Activated CD4-positive, alpha-beta T cell treated with anti-CD3 and anti-CD28 coated beads, Interleukin-2, amount 10 ng/mL, durations not matched to agents 24 days and 14 days (primary cell): ENCODE results near the gene DVL1. TPM values are rescaled to one million over a fixed set of nuclear protein-coding genes. Genes with fewer than 3 reads are reported as not detected.

Source experiments
- DNase-seq: peaks from one replicate; pipeline ENCODE4 v3.0.0; 2022
- H3K27ac Mint-ChIP-seq: one replicate; pipeline ENCODE4 v1.8.0; 2022; ENCODE audit warnings: mild to moderate bottlenecking, mixed read lengths
- H3K27me3 Mint-ChIP-seq: one replicate; pipeline ENCODE4 v1.8.0; 2022; ENCODE audit warnings: mixed read lengths
- H3K36me3 Mint-ChIP-seq: one replicate; pipeline ENCODE4 v1.8.0; 2022; ENCODE audit warnings: low read depth, mild to moderate bottlenecking, mixed read lengths
- H3K4me1 Mint-ChIP-seq: one replicate; pipeline ENCODE4 v1.8.0; 2021; ENCODE audit warnings: mixed read lengths
- H3K4me3 Mint-ChIP-seq: one replicate; pipeline ENCODE4 v1.8.0; 2022; ENCODE audit warnings: mild to moderate bottlenecking, moderate library complexity, mixed read lengths
- H3K9me3 Mint-ChIP-seq: one replicate; pipeline ENCODE4 v1.8.0; 2021; ENCODE audit warnings: mixed read lengths
- intact Hi-C: fragments of 100-400 bp; cut with micrococcal nuclease; formaldehyde crosslinking; loops from one replicate; pipeline ENCODE4 v1.15.1; 2023
- total RNA-seq: library from RNA; stranded (reverse); gene quantifications from 2 replicates; pipeline ENCODE4 v1.2.3, GENCODE V29; 2022

DVL1 gene
- total RNA-seq, 1 donor from 2014 or later, result 65.9 TPM

- no peak for DNase-seq
- intact Hi-C loops, result no loop called here
- Mint-ChIP-seq H3K36me3 (peaks cover 2% of the 10 kb centered on the region), H3K27me3 (peaks cover 31% of the 10 kb centered on the region), H3K9me3 (no peaks in the 10 kb centered on the region), H3K4me1 (peaks cover 15% of the 10 kb centered on the region), H3K4me3 (no peak overlapping the region), H3K27ac (no peak overlapping the region)
Measured at GRCh38 chr1:1356796-1357401, 7.7 kb upstream of the DVL1 start.

GRCh38 chr1:1356166-1356795 lies 7.1 kb upstream of the DVL1 start:
- intact Hi-C loops, result no loop called here
- H3K4me3 Mint-ChIP-seq, result no peak overlapping the region
- peaks cover 2% of the 10 kb centered on the region for H3K36me3 Mint-ChIP-seq
- no peak overlapping the region for H3K27ac Mint-ChIP-seq
- no peak for DNase-seq
- peaks cover 14% of the 10 kb centered on the region for H3K4me1 Mint-ChIP-seq
- H3K27me3 Mint-ChIP-seq, result peaks cover 30% of the 10 kb centered on the region
- H3K9me3 Mint-ChIP-seq, result no peaks in the 10 kb centered on the region

GRCh38 chr1:1355416-1355815 lies 6.2 kb upstream of the DVL1 start:
- H3K27me3 Mint-ChIP-seq, result peaks cover 26% of the 10 kb centered on the region
- H3K9me3 Mint-ChIP-seq, result no peaks in the 10 kb centered on the region
- intact Hi-C loops, result no loop called here
- no peak for DNase-seq
- H3K4me1 Mint-ChIP-seq, result peaks cover 14% of the 10 kb centered on the region
- H3K4me3 Mint-ChIP-seq, result no peak overlapping the region
- peaks cover 2% of the 10 kb centered on the region for H3K36me3 Mint-ChIP-seq
- H3K27ac Mint-ChIP-seq, result no peak overlapping the region

- Mint-ChIP-seq H3K36me3 (peaks cover 2% of the 10 kb centered on the region), H3K9me3 (no peaks in the 10 kb centered on the region), H3K4me1 (peaks cover 14% of the 10 kb centered on the region), H3K27ac (no peak overlapping the region), H3K27me3 (peaks cover 26% of the 10 kb centered on the region), H3K4me3 (no peak overlapping the region)
- no peak for DNase-seq
- intact Hi-C loops, result no loop called here
Measured at GRCh38 chr1:1354271-1355247, 5.3 kb upstream of the DVL1 start.

- intact Hi-C loops, result no loop called here
- Mint-ChIP-seq H3K36me3 (peaks cover 2% of the 10 kb centered on the region), H3K27me3 (peaks cover 26% of the 10 kb centered on the region), H3K9me3 (no peaks in the 10 kb centered on the region), H3K4me1 (peaks cover 8% of the 10 kb centered on the region), H3K27ac (no peak overlapping the region), H3K4me3 (no peak overlapping the region)
- DNase-seq, result no peak
Measured at GRCh38 chr1:1353389-1354151, 4.4 kb upstream of the DVL1 start.

- H3K4me3 Mint-ChIP-seq, result no peak overlapping the region
Measured at GRCh38 chr1:1352786-1353388, 3.7 kb upstream of the DVL1 start.

GRCh38 chr1:1351511-1352427 lies 2.6 kb upstream of the DVL1 start:
- Mint-ChIP-seq H3K27ac (peak overlapping the region; percentile 73), H3K36me3 (peaks cover 2% of the 10 kb centered on the region), H3K27me3 (peaks cover 20% of the 10 kb centered on the region), H3K9me3 (no peaks in the 10 kb centered on the region), H3K4me3 (peak overlapping the region; percentile 80), H3K4me1 (peaks cover 16% of the 10 kb centered on the region)
- DNase-seq, result no peak
- intact Hi-C loops, result no loop called here

More at GRCh38 chr1:1352786-1353388, 3.7 kb upstream of the DVL1 start:
- H3K9me3 Mint-ChIP-seq, result no peaks in the 10 kb centered on the region
- H3K36me3 Mint-ChIP-seq, result peaks cover 2% of the 10 kb centered on the region
- no peak for DNase-seq
- intact Hi-C loops, result no loop called here
- peaks cover 6% of the 10 kb centered on the region for H3K4me1 Mint-ChIP-seq
- H3K27ac Mint-ChIP-seq, result no peak overlapping the region
- H3K27me3 Mint-ChIP-seq, result peaks cover 25% of the 10 kb centered on the region

GRCh38 chr1:1348420-1349255 lies 580 bp downstream of the DVL1 start:
- Mint-ChIP-seq H3K36me3 (peaks cover 2% of the 10 kb centered on the region), H3K4me3 (peak overlapping the region; percentile 81), H3K4me1 (peaks cover 17% of the 10 kb centered on the region), H3K27me3 (peaks cover 14% of the 10 kb centered on the region), H3K27ac (no peak overlapping the region), H3K9me3 (no peaks in the 10 kb centered on the region)
- no peak for DNase-seq
- intact Hi-C loops, result loop anchor here (2.0 kb wide), 3 partner anchors 24 to 50 kb away; partner anchors contain the start of genes AURKAIP1, CCNL2, CPTP and INTS11

GRCh38 chr1:1347663-1348419 lies 1.4 kb downstream of the DVL1 start:
- Mint-ChIP-seq H3K27ac (peak overlapping the region; percentile 58), H3K27me3 (peaks cover 9% of the 10 kb centered on the region), H3K36me3 (peaks cover 2% of the 10 kb centered on the region), H3K9me3 (no peaks in the 10 kb centered on the region), H3K4me3 (peak overlapping the region; percentile 81), H3K4me1 (peaks cover 17% of the 10 kb centered on the region)
- intact Hi-C loops, result loop anchor here (2.0 kb wide), 3 partner anchors 23 to 51 kb away; partner anchors contain the start of genes AURKAIP1, CCNL2, CPTP and INTS11
- DNase-seq, result no peak

GRCh38 chr1:1347026-1347595 lies 2.1 kb downstream of the DVL1 start:
- no peaks in the 10 kb centered on the region for H3K9me3 Mint-ChIP-seq
- no peaks in the 10 kb centered on the region for H3K36me3 Mint-ChIP-seq
- intact Hi-C loops, result no loop called here
- H3K27ac Mint-ChIP-seq, result peak overlapping the region; percentile 51
- peaks cover 1% of the 10 kb centered on the region for H3K27me3 Mint-ChIP-seq
- DNase-seq, result no peak
- H3K4me1 Mint-ChIP-seq, result peaks cover 12% of the 10 kb centered on the region
- H3K4me3 Mint-ChIP-seq, result peak overlapping the region; percentile 81

- intact Hi-C loops, result no loop called here
- peak overlapping the region; percentile 81 for H3K4me3 Mint-ChIP-seq
- peaks cover 12% of the 10 kb centered on the region for H3K4me1 Mint-ChIP-seq
- H3K27me3 Mint-ChIP-seq, result no peaks in the 10 kb centered on the region
- H3K9me3 Mint-ChIP-seq, result no peaks in the 10 kb centered on the region
- no peaks in the 10 kb centered on the region for H3K36me3 Mint-ChIP-seq
- no peak for DNase-seq
- peak overlapping the region; percentile 26 for H3K27ac Mint-ChIP-seq
Measured at GRCh38 chr1:1346501-1346890, 2.7 kb downstream of the DVL1 start.
